GM21717 (cell line): Measurements from ENCODE around the gene TTI1.
"Not testable (repeated sequence)": the region's sequence is repeated elsewhere in the genome, so short reads cannot be mapped to it uniquely, and the experiment has no call there.

ENCODE experiments used
- ATAC-seq: cut with Tn5 transposase; IDR thresholded peaks from one replicate; pipeline ENCODE4 v1.9.1; 2021; ENCODE audit warnings: mild to moderate bottlenecking, moderate library complexity; ENCODE audit not compliant: unreplicated experiment

Gene TTI1

GRCh38 chr20:38012332-38012731 lies 20.9 kb downstream of the TTI1 start:
- ATAC-seq: no peak

- no peak for ATAC-seq
Measured at GRCh38 chr20:38011696-38012095, 21.6 kb downstream of the TTI1 start.

GRCh38 chr20:38009416-38009815 lies 23.8 kb downstream of the TTI1 start:
- not testable (repeated sequence) for ATAC-seq

- ATAC-seq: no peak
Measured at GRCh38 chr20:38008233-38008944, 24.9 kb downstream of the TTI1 start.

GRCh38 chr20:38007526-38007925 lies 25.7 kb downstream of the TTI1 start:
- ATAC-seq: no peak

- ATAC-seq: no peak
Measured at GRCh38 chr20:38005903-38006302, 27.4 kb downstream of the TTI1 start.

GRCh38 chr20:38004416-38004815 lies 28.8 kb downstream of the TTI1 start:
- no peak for ATAC-seq

GRCh38 chr20:38002422-38002821 lies 30.8 kb downstream of the TTI1 start:
- no peak for ATAC-seq

- ATAC-seq: no peak
Measured at GRCh38 chr20:38001981-38002380, 31.3 kb downstream of the TTI1 start.

GRCh38 chr20:38001173-38001875 lies 31.9 kb downstream of the TTI1 start:
- ATAC-seq: no peak

GRCh38 chr20:38000293-38000692 lies 33.0 kb downstream of the TTI1 start:
- ATAC-seq: no peak

GRCh38 chr20:37999526-38000263 lies 33.6 kb downstream of the TTI1 start:
- no peak for ATAC-seq

- no peak for ATAC-seq
Measured at GRCh38 chr20:37997516-37997915, 35.7 kb downstream of the TTI1 start.

GRCh38 chr20:37995856-37996605 lies 37.2 kb downstream of the TTI1 start:
- no peak for ATAC-seq

GRCh38 chr20:37994512-37994911 lies 38.7 kb downstream of the TTI1 start:
- no peak for ATAC-seq

GRCh38 chr20:37992802-37993409 lies 40.4 kb downstream of the TTI1 start:
- ATAC-seq: no peak

GRCh38 chr20:37991908-37992307 lies 41.3 kb downstream of the TTI1 start:
- no peak for ATAC-seq

GRCh38 chr20:37991157-37991866 lies 41.9 kb downstream of the TTI1 start:
- no peak for ATAC-seq

- ATAC-seq: peak; percentile 83
Measured at GRCh38 chr20:37990571-37991151, 42.6 kb downstream of the TTI1 start.
